Adrenal gland (tissue), 5 donors: ENCODE results near the gene LATS2.

Experiments used
- POLR2A ChIP-seq, 2 donors: fragments of 450-650 bp; IDR thresholded peaks; one replicate each; pipeline ENCODE4 v1.6.1; 2017; ENCODE audit warnings: antibody characterized with exemption in 2 of 2, mild to moderate bottlenecking in 2 of 2, moderate library complexity in 1 of 2
- TF ChIP-seq, protein P1 (sequence below), 6 experiments: fragments of 450-650 bp in 4 of 6; fragments of 200-600 bp in 2 of 6; sonication (generic) in 1 of 6; IDR thresholded peaks; 1 replicate in 5 of 6; 2 replicates in 1 of 6; pipeline versions ENCODE4 v1.5.1 to v1.8.0; 2016 to 2021; ENCODE audit warnings: antibody characterized with exemption in 6 of 6, mild to moderate bottlenecking in 2 of 6, moderate library complexity in 1 of 6
- donor health status: DM: no; HTN: no; CAD: no.

GRCh38 chr13:20939662-20940061 lies 121.7 kb downstream of the LATS2 start:
- no peak for TF ChIP-seq POLR2A (IDR thresholded peaks at IDR 0.05)
- TF ChIP-seq, protein P1, sequence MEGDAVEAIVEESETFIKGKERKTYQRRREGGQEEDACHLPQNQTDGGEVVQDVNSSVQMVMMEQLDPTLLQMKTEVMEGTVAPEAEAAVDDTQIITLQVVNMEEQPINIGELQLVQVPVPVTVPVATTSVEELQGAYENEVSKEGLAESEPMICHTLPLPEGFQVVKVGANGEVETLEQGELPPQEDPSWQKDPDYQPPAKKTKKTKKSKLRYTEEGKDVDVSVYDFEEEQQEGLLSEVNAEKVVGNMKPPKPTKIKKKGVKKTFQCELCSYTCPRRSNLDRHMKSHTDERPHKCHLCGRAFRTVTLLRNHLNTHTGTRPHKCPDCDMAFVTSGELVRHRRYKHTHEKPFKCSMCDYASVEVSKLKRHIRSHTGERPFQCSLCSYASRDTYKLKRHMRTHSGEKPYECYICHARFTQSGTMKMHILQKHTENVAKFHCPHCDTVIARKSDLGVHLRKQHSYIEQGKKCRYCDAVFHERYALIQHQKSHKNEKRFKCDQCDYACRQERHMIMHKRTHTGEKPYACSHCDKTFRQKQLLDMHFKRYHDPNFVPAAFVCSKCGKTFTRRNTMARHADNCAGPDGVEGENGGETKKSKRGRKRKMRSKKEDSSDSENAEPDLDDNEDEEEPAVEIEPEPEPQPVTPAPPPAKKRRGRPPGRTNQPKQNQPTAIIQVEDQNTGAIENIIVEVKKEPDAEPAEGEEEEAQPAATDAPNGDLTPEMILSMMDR (IDR thresholded peaks at IDR 0.05) = no peak
